ENCODE data around the gene MEF2A.

Gene MEF2A

DNA sequence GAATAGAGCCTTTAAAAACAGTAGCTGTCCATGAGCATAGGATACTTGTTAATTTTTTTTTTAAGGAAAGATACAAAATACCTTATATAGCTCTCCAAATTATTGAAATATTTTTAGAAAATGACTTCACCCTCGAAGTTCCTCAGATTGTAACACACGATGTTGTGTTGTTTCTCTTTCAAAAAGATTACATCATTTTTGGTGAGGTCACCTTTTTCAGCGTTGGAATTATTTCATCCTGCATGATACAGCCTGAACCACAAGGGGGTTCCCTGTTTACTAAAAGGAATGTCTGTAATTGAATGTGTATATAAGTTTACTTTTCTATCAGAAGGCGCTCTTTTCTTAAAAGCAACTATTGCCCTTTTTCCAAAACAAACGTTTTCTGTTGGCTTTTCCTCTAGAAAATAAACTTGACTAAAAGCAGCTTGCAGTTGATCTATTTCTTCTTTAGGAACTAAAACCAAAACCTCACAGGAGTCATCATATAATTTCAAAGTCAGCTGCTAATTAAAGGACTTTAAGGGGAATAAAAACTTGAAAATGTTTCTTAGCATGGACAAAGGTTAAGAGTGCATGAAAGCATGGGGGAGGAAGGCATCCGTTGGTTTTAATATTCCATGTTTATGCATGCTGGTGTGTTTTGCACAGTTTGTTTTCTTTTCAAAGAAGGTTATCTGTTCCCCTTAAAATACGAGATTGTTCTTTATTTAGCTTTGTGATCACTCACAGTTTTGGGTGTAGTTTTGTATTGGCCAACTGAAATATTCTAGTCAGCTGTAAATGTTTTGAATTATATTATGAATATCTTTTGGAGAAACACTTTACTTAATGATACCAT is 138.0 kb downstream of the MEF2A start:
- DNase-seq = no peak

DNA sequence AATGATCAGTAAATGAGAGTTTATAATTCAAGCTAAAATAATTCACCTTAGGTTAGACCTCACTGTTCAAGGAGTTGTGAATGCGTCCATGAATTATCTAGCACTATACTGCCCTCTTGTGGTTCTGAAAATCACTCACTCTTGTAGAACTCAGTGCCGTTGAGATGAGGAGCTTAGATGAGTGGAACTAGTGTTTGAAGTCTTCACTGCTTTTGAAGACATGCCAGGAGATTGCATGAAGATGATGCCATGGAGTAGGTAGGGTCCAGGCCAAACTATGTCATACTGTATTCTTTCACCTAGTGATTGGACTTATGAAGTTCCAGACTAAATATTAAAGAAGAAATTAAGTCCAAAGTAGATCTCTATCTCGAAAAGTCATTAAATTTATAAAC is 138.7 kb downstream of the MEF2A start:
- peak in 9 of 56 donors; percentile 20 to 92 (median 46) for DNase-seq

DNA sequence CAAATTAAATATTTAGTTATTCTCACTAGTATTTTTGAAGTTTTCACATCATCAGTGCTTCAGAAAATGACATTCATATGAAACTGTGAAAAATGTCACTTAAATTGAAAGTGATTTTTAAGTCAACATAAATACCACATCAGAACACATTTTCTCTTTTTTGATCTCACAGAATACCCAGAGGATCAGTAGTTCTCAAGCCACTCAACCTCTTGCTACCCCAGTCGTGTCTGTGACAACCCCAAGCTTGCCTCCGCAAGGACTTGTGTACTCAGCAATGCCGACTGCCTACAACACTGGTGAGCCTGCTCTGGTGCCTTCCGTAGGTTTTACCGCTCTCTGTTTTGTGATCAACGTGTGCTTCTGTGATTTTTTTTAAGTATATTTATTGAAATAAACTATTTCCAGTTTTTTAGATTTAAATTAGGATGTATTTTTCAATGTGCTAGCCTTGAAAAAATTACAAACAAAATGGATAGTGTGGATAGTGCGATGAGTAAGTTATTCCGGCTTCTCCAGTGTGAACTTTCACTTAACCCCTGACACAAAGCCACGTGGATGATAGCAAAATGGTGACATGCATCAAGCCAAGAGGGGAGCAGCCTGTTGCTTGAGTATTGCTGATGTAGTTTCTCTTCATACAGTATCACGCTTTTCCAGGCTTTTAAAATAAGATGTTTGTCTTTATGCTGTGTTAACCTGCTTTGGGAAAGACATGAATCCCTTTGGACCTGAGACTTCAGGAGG is 140.9 kb downstream of the MEF2A start:
- no peak for DNase-seq

DNA sequence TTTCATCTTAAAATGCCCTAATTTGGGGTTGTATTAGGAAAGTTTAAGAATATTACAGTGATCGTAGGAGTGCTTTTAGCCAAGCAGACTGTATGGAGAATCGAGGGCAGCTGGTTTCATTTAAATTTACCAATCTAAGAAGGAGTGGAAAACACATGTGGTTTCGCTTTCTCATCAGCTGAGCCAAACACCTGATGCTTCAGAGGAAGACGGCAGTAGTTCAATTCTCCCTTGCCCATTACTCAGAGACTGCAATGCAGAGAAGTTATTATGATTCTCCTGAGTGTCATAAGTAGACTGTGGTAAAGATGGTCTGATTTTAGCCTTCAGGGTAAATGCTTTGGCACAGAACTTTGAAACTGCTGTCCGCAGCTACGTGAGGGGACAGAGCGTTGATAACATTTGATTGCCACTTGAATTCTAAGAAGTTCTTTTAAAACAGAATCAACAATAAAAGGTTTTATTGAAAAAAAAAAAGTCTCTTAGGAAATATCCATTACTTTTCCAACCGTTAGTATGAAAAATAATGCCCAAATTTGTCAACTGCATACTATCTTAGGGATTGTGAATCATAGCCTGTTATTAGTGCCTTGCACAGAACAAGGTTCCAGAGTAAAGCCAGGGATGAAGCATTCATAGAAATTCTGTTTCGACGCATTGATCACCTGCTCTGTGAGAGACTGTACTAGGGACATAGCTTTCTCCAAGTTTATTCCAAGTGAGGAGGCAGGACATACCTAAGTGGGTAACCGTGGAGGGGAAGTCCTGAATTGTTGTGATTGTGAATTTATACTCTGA is 141.9 kb downstream of the MEF2A start:
- no peak for DNase-seq

DNA sequence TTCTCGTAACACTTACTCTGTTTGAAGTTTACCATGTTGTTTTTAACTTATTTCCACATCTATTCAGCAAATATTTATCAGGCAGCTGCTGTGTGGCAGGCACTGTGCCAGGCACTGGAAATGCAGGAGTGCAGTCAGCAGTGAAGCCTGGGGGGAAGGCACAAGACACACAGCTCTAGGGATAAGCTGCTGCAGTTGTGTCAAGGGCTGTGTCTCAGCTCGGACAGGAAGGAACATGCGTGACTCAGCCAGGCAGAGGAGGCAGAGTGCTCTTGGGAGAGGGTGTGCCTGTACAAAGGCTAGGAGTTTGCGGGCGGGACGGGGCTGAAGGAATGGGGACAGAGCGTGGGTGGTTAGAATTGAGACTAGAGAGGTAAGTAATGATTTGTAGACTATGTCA is 142.8 kb downstream of the MEF2A start:
- DNase-seq = peak in 6 of 56 donors; percentile 16 to 57 (median 38)

DNA sequence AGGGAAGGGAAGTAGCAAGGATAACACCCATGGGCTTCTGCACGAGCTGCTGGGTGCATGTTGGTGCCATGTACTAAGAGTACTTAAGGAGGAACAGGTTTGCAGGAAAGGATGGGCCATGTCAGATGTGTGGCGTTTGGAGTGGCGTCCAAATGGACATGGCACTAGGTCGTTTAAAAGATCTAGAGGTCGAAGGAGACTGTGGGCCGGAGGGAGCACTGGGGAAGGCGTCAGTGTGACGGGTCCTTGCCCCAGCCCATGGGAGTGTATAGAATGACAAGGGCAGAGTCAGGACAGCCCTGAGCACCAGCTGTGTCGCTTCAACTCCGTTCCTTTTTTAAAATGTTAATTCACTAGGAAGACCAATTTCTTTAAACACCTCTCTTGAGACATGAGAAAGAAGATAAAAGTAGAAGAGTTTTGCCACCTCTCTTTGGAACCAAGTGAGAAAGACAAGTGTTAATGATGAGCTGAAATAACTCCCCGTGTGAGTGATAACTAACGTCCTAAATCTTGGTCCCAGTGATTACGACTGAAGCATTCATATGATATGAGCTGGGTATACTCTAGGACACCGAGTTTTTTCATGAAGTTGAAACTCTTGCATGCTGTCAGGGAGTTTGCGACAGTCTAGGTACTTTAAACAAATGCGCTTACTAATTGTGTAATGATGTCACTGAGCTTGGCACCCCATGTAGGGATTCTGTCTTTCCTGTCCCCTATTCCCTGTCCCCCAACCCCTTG is 143.6 kb downstream of the MEF2A start:
- DNase-seq = no peak

DNA sequence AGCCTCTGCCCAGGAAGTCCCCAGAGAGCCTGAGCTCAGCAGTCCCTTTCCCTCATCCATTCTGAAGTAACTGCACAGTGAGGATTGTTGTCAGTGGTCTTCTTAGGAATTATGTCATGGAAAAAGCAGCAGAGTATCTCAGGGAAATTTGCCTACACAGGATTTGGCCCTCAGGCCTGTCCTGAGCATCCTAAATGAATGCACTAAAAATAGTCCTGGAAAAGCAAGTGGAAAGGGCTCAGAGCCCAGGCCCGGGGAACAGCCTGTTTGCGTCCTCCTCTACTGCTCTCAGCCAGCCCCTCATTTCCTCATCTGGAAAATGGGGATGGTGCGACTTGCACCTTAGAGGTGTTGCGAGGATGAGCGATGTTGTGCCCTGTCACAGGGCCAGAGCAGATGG is 145.8 kb downstream of the MEF2A start:
- DNase-seq = no peak

DNA sequence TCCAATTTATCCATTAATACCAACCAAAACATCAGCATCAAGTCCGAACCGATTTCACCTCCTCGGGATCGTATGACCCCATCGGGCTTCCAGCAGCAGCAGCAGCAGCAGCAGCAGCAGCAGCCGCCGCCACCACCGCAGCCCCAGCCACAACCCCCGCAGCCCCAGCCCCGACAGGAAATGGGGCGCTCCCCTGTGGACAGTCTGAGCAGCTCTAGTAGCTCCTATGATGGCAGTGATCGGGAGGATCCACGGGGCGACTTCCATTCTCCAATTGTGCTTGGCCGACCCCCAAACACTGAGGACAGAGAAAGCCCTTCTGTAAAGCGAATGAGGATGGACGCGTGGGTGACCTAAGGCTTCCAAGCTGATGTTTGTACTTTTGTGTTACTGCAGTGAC is 146.6 kb downstream of the MEF2A start:
- DNase-seq = no peak

DNA sequence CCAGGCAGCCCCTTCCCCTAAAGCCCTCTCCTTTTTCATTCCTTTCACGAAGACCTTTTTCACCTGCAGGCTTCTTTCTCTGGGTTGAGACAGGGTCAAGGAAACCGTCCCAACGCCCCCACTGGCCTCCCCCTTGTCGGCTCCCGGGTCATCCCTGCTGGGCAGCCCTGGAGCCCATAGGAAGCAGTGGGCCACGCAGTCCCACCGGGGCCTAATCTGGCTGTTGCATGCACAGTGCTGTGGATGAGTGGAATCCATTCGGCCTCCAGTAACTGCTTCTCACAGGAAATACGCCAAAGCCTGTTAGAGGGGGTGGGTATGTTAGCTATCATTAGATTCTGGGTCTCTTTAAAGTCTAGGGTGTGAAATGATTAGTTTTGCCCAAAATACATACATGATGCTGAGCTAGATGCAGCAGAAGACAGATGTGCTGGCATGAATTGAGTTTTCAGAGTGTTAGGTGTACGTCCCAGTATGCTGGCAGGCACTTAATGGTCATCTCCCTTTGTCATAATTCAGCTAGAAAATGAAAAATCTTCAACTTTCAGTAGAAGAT is 150.8 kb downstream of the MEF2A start:
- DNase-seq = no peak

DNA sequence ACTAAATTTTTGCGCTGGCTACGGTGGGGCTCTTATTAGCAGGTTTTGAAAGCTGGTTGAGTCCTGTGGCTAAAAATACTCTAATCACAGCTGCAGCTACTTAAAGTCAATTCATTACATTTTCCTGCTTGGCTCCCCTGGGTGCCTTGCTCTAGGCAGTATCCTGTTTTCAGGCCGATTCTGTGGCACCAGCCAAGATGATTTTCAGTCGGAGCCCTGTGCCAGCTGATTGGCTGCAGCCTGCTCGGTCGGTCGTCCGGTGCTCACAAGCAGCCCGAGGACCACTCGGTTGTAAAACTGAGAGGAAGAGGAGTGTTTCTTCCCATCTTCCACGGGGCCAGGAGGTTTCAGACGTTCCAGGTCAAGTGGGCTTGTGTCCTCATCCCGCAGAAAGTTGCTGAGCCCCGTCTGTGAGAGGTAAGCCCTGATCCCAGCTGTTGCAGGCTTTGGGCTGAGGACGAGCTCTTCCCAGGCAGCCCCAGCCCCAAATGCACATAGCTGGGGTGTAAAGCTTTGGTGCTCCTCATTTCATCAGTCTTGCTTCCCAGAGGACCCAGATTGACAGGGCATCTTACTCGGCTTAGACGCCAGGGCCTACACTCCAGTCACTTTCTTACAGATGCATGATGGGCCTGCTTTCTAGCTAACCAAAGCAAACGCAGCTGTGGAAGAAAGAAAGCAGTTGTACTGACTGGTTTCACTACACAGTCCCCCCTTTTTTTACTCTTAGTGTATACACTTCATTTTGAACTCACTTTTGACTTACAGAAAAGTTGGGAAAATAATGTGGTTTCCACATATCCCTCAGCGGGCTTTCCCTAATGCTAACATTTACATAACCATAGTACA is 151.6 kb downstream of the MEF2A start:
- DNase-seq = peak in 4 of 56 donors; percentile 18 to 36 (median 24)

DNA sequence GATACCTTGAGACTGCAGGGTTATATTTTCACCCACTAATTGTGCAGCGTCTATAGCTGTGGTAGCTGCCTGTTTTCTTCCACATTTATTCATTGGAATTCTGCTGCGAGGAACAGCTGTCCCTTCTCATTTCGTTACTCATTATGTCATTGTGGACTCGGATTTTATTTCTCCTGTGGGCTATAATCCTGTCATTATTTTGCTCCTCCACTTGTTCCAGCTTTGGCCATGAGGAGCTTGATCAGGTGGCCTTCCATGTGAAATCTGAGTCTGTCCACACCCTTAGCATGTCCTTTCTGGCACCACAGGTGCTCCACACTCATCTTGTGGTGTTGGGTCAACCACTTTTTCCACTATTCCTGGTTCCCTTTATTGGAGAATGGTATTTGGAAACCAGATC is 152.6 kb downstream of the MEF2A start:
- no peak for DNase-seq

DNA sequence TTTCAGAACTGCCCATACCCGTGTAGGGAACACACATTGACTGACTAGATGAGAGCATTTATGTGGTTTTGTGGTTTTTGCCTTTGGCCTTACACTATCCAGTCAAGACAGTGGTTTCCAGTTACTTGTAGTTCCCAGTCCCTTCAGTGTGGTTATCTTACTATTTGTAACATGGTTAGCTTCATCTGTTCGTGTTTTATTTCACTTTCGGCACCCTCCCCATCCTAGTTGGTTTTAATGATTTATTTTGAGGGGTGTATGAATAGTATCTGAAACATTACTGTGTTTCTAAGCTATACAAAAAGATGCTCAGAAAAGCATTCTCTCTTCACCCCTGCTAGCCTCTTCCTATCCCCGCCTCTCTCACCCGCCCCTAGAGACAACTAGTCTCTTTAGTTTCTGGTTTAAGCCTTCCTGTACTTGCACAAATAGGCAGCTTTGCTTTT is 153.3 kb downstream of the MEF2A start:
- DNase-seq = no peak

DNA sequence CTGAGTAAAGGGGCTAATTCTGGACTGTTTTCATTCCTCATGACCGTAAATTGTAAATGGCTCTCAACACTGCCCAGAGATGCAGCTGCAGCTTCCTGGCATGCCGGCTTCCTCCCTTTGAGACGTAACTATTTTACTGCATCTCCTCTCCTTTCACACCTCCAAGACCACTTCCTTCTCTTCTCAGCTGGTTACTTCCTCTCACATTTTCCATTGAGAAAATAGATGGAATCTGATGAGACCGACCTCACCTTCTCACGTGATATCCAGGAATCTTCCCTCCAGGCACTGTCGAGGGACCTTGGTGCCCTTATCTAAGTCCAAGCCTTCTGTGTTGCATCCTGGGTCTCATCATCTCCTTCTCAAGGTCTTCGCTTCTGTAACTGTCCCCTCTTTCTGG is 154.7 kb downstream of the MEF2A start:
- no peak for DNase-seq

DNA sequence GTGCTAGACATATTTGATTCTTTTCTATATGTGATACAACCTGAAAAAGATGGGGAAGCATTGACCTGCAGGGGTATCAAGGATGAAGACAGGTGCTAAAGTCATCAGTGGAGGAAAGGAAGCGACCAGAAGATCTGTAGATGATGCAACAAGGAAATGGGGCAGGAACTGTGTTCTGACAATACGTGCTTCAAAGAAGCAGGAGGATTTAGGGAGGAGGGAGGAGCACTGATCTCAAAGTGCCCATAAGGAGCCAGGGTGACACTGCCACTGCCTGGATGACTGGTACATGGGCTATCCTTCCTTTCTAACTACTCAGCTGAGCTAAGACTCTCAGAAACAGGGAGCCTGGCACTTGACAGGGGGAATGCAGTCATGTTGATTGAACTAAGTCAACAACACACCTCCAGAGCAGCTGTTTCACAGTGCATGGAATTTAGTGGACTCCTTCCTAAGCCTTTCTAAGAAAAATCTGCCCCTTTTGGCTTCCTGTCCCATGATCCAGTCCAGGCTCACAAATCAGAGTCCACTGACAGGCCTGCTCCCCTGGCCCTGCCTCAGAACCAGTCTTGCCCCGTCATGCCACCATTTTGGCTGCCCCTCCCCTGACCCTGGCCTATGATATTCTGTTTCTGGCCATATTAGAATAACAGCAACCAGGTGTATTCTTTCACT is 155.5 kb downstream of the MEF2A start:
- no peak for DNase-seq

DNA sequence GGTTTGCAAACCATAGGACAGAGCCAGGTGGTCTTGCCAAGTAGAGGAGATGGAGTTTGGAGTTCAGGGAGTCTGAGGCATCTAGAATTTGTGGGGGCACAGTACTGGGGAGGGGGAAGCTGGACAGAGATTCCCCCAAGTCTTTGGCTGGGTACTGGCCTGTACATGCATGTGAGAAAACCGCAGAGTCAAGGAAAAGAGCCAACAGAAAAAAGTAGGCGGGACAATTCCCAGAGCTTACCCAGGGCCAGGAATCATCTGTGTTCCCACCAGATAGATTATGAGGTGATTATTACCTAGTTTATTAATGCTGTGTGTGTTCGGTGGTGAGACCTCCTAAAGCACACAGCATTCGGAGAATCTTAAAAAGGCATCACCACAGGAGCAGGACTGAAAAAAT is 156.1 kb downstream of the MEF2A start:
- no peak for DNase-seq

DNA sequence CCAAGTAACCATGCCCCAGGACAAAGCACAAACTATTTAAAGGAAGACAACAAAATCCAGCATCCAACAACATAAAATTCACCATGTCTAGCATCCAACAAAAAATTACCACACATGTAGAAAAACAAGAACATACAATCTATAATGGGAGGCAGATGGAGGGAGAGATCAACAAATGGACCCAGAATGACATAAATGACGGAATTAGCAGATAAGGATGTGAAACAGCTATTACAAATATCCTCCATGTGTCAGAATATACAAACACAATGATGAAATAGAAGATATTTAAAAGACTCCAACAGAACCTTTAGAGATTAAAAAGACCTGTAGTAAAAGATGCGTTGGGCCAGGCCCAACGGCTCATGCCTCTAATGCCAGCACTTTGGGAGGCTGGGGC is 156.6 kb downstream of the MEF2A start:
- no peak for DNase-seq

DNA sequence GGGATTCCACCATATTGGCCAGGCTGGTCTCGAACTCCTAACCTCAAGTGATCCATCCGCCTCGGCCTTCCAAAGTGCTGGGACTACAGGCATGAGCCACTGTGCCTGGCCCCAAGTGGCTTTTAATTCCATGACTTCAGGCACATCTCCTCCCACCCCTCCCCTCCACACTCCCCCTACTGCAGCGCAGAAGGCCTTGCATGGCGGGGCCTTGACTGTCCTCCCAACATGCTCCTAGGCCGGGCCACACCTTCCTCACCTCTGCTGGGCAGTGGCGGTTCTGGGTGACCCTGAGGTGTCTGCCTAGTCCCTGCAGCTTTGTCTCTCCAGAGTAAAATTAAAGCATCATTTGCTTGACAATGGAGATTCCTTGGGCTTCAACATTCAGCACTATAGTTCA is 160.5 kb downstream of the MEF2A start:
- DNase-seq = no peak

DNA sequence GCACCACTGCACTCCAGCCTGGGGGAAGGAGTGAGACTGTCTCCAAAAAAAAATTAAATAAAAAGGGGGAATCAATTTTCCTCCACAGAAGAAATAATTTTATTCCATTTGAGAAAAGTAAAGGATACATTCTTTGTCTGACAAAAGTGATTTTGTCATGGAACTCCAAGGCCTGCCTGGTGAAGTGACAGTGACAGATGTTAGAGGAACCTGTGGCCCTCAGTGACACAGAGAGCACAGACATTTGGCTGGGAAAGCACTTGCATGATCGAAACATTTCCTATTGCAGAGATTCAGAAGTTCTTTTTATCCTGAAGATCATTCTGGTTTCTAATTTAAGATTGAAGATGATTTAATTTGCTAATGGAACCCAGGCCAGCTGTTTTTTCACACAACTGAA is 161.5 kb downstream of the MEF2A start:
- no peak for DNase-seq

DNA sequence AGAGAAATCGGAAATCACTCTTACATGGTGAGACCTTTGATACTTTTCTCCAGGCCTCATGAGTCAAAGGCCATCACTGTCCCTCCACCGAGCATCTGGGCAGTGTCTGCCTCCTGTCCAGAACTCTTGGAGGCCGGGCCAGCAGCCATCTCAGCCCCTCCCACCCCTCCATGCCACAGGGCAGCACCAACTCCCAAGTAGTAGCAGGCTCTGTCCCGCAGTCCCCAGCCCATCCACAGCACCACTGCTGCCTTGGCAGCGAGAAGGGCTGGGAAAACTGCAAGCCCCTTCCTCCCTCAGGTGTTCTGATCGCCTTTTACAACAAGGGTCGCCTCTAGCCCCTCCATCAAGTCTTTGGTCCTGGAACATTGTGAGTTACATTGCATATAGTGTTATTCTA is 161.9 kb downstream of the MEF2A start:
- DNase-seq = no peak

Measured in amygdala (tissue), 56 donors.